Liver (tissue), 9 donors: ENCODE results near the gene TDRD9. TPM values are rescaled to one million over a fixed set of nuclear protein-coding genes. Genes with fewer than 3 reads are reported as not detected.

Experiments
- DNase-seq: peaks from one replicate; pipeline ENCODE4 v3.0.0-alpha.2; 2017; ENCODE audit warnings: low spot score
- H3K27ac ChIP-seq, 2 donors: one replicate each; pipeline ENCODE4 v1.7.0; 2013; ENCODE audit warnings: inconsistent platforms in 2 of 2, low read length in 2 of 2, control low read depth in 1 of 2, low read depth in 1 of 2, mild to moderate bottlenecking in 1 of 2
- H3K27me3 ChIP-seq, 4 donors: one replicate each; pipeline versions ENCODE4 v1.6.1 to v1.7.0; 2013; ENCODE audit warnings: low read length in 3 of 4, inconsistent platforms in 1 of 4, mild to moderate bottlenecking in 1 of 4, moderate library complexity in 1 of 4; ENCODE audit not compliant: control insufficient read depth in 4 of 4, insufficient read depth in 4 of 4
- H3K36me3 ChIP-seq, 4 donors: one replicate each; pipeline versions ENCODE4 v1.6.1 to v1.7.0; 2013; ENCODE audit warnings: low read length in 3 of 4, mild to moderate bottlenecking in 3 of 4, low read depth in 1 of 4, moderate library complexity in 1 of 4; ENCODE audit not compliant: control insufficient read depth in 4 of 4, insufficient read depth in 3 of 4
- H3K4me1 ChIP-seq, 4 donors: one replicate each; pipeline versions ENCODE4 v1.6.1 to v1.7.0; 2013; ENCODE audit warnings: low read length in 3 of 4, mild to moderate bottlenecking in 3 of 4, moderate library complexity in 1 of 4; ENCODE audit not compliant: control insufficient read depth in 4 of 4, insufficient read depth in 4 of 4
- H3K4me3 ChIP-seq, 3 donors: one replicate each; pipeline versions ENCODE4 v1.6.1 to v1.7.0; 2013; ENCODE audit warnings: low read length in 3 of 3, control low read depth in 1 of 3, low read depth in 1 of 3, mild to moderate bottlenecking in 1 of 3
- H3K9ac ChIP-seq, 2 donors: one replicate each; pipeline ENCODE4 v1.7.0; 2013; ENCODE audit warnings: low read length in 2 of 2, mild to moderate bottlenecking in 2 of 2, moderate library complexity in 2 of 2, control low read depth in 1 of 2, low read depth in 1 of 2
- H3K9me3 ChIP-seq, 4 donors: one replicate each; pipeline versions ENCODE4 v1.6.1 to v1.7.0; 2013; ENCODE audit warnings: low read length in 3 of 4; ENCODE audit not compliant: control insufficient read depth in 4 of 4
- FOXA1 ChIP-seq: IDR thresholded peaks from 2 replicates; pipeline ENCODE4 v1.6.1; 2016; ENCODE audit warnings: antibody characterized with exemption
- FOXA2 ChIP-seq: IDR thresholded peaks from 2 replicates; pipeline ENCODE4 v1.6.1; 2016; ENCODE audit warnings: antibody characterized with exemption
- GABPA ChIP-seq, 2 donors: IDR thresholded peaks in 1 of 2; conservative IDR thresholded peaks in 1 of 2; 2 replicates each; pipeline ENCODE4 v1.6.1; 2016; ENCODE audit warnings: antibody characterized with exemption in 2 of 2, mild to moderate bottlenecking in 1 of 2, moderate library complexity in 1 of 2
- HNF4A ChIP-seq, 2 donors: conservative IDR thresholded peaks; 2 replicates each; pipeline ENCODE4 v1.6.1; 2016; ENCODE audit warnings: antibody characterized with exemption in 2 of 2, mild to moderate bottlenecking in 2 of 2
- HNF4G ChIP-seq: IDR thresholded peaks from 2 replicates; pipeline ENCODE4 v1.6.1; 2016; ENCODE audit warnings: antibody characterized with exemption
- JUND ChIP-seq, 2 donors: IDR thresholded peaks; 2 replicates each; pipeline ENCODE4 v1.6.1; 2016; ENCODE audit warnings: antibody characterized with exemption in 2 of 2
- RAD21 ChIP-seq, 2 donors: IDR thresholded peaks; 2 replicates each; pipeline ENCODE4 v1.6.1; 2016; ENCODE audit warnings: antibody characterized with exemption in 2 of 2, mild to moderate bottlenecking in 2 of 2
- RXRA ChIP-seq, 2 donors: IDR thresholded peaks; 2 replicates each; pipeline ENCODE4 v1.6.1; 2017 to 2018; ENCODE audit warnings: antibody characterized with exemption in 2 of 2, mild to moderate bottlenecking in 1 of 2
- TAF1 ChIP-seq: conservative IDR thresholded peaks from 2 replicates; pipeline ENCODE4 v1.6.1; 2016; ENCODE audit warnings: antibody characterized with exemption, mild to moderate bottlenecking
- YY1 ChIP-seq: IDR thresholded peaks from 2 replicates; pipeline ENCODE4 v1.6.1; 2016; ENCODE audit warnings: antibody characterized with exemption, mild to moderate bottlenecking
- WGBS: extraction: QIAGEN DNeasy Blood & Tissue Kit; methylation state at CpG from one replicate; pipeline ENCODE4 v1.1.7; 2013; 5-methylcytosine and 5-hydroxymethylcytosine counted together
- polyA plus RNA-seq, 2 donors: library from polyadenylated mRNA; stranded (reverse) in 1 of 2; unstranded in 1 of 2; fragments of 200-250 nt in 1 of 2; fragments of >200 nt in 1 of 2; fragmentation: Nextera tagmentation in 1 of 2; extraction: Ambion mirVana in 1 of 2; gene quantifications; one replicate each; pipeline versions ENCODE4 v1.2.1 to v1.2.3, GENCODE V29; 2013 to 2015
- total RNA-seq, 2 donors: library from RNA; depleted of rRNA; stranded (reverse); fragments of >200 nt; gene quantifications; one replicate each; pipeline ENCODE4 v1.2.3, GENCODE V29; 2014
- TF ChIP-seq, protein P1 (sequence below): IDR thresholded peaks from 2 replicates; pipeline ENCODE4 v1.6.1; 2016; ENCODE audit warnings: antibody characterized with exemption
- TF ChIP-seq, protein P2 (sequence below): IDR thresholded peaks from 2 replicates; pipeline ENCODE4 v1.6.1; 2016; ENCODE audit warnings: antibody characterized with exemption
- TF ChIP-seq, protein P3 (sequence below): IDR thresholded peaks from 2 replicates; pipeline ENCODE4 v1.6.1; 2016; ENCODE audit warnings: antibody characterized with exemption
- TF ChIP-seq, protein P4 (sequence below): fragments of 150-350 bp; IDR thresholded peaks from 2 replicates; pipeline ENCODE4 v1.5.1; 2017; ENCODE audit warnings: improper control_type of control experiment, low read depth, low read length; ENCODE audit not compliant: missing input control
- TF ChIP-seq, protein P5 (sequence below): IDR thresholded peaks from 2 replicates; pipeline ENCODE4 v1.6.1; 2016; ENCODE audit warnings: antibody characterized with exemption, mild to moderate bottlenecking
- donor health status: healthy.
- donor health status: healthy.
- donor health status: healthy.
- donor health status: healthy.
- donor health status: healthy.

Gene TDRD9
- total and polyA plus RNA-seq, 4 donors, result 0.12 to 1.0 (median 0.46) TPM

DNA sequence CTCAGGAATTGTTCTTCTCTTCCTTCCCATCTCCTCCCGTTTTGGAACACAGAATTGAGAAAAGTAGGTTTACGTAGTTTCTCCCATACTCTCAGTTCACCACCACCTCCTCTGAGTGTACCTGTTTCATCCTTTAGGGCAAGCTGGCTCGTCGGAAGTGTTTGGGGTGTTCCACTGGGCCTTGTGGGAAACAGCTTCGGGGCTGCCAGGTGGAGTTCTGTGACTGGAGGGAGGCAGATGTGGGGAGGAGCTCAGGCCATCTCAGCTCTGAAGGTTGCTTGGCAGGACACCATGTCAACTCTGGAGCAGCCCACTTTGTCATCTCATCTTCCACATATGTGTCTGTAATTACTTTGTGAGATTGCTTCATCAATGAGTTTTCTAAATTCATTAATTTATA, 67.6 kb downstream of the TDRD9 start:
- no peak for DNase-seq
- TF ChIP-seq, protein P1, sequence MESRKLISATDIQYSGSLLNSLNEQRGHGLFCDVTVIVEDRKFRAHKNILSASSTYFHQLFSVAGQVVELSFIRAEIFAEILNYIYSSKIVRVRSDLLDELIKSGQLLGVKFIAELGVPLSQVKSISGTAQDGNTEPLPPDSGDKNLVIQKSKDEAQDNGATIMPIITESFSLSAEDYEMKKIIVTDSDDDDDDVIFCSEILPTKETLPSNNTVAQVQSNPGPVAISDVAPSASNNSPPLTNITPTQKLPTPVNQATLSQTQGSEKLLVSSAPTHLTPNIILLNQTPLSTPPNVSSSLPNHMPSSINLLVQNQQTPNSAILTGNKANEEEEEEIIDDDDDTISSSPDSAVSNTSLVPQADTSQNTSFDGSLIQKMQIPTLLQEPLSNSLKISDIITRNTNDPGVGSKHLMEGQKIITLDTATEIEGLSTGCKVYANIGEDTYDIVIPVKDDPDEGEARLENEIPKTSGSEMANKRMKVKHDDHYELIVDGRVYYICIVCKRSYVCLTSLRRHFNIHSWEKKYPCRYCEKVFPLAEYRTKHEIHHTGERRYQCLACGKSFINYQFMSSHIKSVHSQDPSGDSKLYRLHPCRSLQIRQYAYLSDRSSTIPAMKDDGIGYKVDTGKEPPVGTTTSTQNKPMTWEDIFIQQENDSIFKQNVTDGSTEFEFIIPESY, result no peak
- TF ChIP-seq, protein P2, sequence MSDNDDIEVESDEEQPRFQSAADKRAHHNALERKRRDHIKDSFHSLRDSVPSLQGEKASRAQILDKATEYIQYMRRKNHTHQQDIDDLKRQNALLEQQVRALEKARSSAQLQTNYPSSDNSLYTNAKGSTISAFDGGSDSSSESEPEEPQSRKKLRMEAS, result no peak
- TF ChIP-seq FOXA2 (no peak), HNF4A (conservative IDR thresholded peaks at IDR 0.05) (no peak), TAF1 (no peak), YY1 (no peak), GABPA (IDR thresholded peaks at IDR 0.05 in 1 of 2, conservative IDR thresholded peaks at IDR 0.05 in 1 of 2) (no peak), JUND (IDR thresholded peaks at IDR 0.05) (no peak)
- TF ChIP-seq, protein P3, sequence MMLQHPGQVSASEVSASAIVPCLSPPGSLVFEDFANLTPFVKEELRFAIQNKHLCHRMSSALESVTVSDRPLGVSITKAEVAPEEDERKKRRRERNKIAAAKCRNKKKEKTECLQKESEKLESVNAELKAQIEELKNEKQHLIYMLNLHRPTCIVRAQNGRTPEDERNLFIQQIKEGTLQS, result no peak
- TF ChIP-seq, protein P4, sequence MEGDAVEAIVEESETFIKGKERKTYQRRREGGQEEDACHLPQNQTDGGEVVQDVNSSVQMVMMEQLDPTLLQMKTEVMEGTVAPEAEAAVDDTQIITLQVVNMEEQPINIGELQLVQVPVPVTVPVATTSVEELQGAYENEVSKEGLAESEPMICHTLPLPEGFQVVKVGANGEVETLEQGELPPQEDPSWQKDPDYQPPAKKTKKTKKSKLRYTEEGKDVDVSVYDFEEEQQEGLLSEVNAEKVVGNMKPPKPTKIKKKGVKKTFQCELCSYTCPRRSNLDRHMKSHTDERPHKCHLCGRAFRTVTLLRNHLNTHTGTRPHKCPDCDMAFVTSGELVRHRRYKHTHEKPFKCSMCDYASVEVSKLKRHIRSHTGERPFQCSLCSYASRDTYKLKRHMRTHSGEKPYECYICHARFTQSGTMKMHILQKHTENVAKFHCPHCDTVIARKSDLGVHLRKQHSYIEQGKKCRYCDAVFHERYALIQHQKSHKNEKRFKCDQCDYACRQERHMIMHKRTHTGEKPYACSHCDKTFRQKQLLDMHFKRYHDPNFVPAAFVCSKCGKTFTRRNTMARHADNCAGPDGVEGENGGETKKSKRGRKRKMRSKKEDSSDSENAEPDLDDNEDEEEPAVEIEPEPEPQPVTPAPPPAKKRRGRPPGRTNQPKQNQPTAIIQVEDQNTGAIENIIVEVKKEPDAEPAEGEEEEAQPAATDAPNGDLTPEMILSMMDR, result no peak
- no peaks in the 10 kb centered on the region for H3K9me3 ChIP-seq
- no peak overlapping the region for H3K27ac ChIP-seq
- peaks cover 0 to 5% (median 0%) of the 10 kb centered on the region in 4 donors for H3K4me1 ChIP-seq
- no peaks in the 10 kb centered on the region for H3K36me3 ChIP-seq
- no peak overlapping the region for H3K9ac ChIP-seq
- WGBS, result 79% methylated on average over 5 of the region's 5 CpGs
- H3K27me3 ChIP-seq, result no peaks in the 10 kb centered on the region
- no peak overlapping the region for H3K4me3 ChIP-seq

DNA sequence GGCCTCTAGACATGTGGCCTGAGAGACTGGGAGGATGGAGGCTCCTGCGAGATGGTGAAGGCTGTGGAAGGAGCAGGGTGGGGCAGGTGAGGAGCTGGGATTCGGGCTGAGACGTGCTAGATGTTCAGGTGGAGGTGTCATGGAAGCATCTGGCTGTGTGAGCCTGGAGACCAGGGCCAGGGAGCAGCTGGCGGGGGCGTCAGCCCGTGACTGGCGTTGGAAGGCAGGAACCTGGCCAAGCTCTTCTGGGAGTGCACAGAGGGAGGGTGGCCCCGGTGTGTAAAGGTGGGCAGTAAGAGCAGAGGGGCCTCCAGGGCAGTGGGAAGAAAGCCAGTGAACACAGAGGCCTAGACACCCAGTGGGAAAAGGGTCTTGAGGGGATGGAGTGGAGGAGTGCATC, 69.1 kb downstream of the TDRD9 start:
- 79% methylated on average over 8 of the region's 8 CpGs for WGBS
- H3K36me3 ChIP-seq, result no peaks in the 10 kb centered on the region
- no peaks in the 10 kb centered on the region for H3K9me3 ChIP-seq
- no peak for DNase-seq
- H3K4me3 ChIP-seq, result no peak overlapping the region
- TF ChIP-seq RXRA (IDR thresholded peaks at IDR 0.05), result no peak
- no peak for TF ChIP-seq HNF4A (conservative IDR thresholded peaks at IDR 0.05)
- TF ChIP-seq, protein P2, result no peak
- TF ChIP-seq, protein P3, result no peak
- TF ChIP-seq JUND (IDR thresholded peaks at IDR 0.05), result no peak
- peaks cover 0 to 5% (median 0%) of the 10 kb centered on the region in 4 donors for H3K4me1 ChIP-seq
- no peaks in the 10 kb centered on the region for H3K27me3 ChIP-seq
- H3K9ac ChIP-seq, result no peak overlapping the region
- H3K27ac ChIP-seq, result no peak overlapping the region

DNA sequence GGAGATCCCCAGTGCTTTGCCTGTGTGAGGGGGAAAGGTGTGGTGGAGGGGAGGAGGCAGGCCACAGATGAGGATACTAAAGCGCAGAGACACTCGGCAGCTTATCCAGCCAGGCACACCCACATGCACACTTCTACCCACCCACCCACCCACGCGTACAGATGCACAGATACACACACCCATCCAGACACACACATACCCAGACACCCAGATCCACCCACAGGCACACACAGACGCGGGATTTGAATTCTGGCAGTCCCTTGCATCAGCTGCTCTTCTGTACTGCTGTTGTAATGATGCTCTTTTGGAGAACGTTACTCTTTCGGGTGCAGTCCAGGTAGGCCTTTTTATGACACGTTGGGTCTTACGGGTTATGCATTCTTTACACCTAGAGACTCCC, 69.8 kb downstream of the TDRD9 start:
- H3K9me3 ChIP-seq, result no peaks in the 10 kb centered on the region
- no peak overlapping the region for H3K4me3 ChIP-seq
- DNase-seq, result no peak
- H3K9ac ChIP-seq, result no peak overlapping the region
- H3K36me3 ChIP-seq, result no peaks in the 10 kb centered on the region
- TF ChIP-seq, protein P5, sequence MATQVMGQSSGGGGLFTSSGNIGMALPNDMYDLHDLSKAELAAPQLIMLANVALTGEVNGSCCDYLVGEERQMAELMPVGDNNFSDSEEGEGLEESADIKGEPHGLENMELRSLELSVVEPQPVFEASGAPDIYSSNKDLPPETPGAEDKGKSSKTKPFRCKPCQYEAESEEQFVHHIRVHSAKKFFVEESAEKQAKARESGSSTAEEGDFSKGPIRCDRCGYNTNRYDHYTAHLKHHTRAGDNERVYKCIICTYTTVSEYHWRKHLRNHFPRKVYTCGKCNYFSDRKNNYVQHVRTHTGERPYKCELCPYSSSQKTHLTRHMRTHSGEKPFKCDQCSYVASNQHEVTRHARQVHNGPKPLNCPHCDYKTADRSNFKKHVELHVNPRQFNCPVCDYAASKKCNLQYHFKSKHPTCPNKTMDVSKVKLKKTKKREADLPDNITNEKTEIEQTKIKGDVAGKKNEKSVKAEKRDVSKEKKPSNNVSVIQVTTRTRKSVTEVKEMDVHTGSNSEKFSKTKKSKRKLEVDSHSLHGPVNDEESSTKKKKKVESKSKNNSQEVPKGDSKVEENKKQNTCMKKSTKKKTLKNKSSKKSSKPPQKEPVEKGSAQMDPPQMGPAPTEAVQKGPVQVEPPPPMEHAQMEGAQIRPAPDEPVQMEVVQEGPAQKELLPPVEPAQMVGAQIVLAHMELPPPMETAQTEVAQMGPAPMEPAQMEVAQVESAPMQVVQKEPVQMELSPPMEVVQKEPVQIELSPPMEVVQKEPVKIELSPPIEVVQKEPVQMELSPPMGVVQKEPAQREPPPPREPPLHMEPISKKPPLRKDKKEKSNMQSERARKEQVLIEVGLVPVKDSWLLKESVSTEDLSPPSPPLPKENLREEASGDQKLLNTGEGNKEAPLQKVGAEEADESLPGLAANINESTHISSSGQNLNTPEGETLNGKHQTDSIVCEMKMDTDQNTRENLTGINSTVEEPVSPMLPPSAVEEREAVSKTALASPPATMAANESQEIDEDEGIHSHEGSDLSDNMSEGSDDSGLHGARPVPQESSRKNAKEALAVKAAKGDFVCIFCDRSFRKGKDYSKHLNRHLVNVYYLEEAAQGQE, result no peak
- TF ChIP-seq YY1 (no peak), FOXA2 (no peak), RAD21 (IDR thresholded peaks at IDR 0.05) (no peak), HNF4G (no peak), GABPA (IDR thresholded peaks at IDR 0.05 in 1 of 2, conservative IDR thresholded peaks at IDR 0.05 in 1 of 2) (no peak), TAF1 (no peak), FOXA1 (no peak)
- TF ChIP-seq, protein P1, result no peak
- no peak overlapping the region for H3K27ac ChIP-seq
- WGBS, result 90% methylated on average over 10 of the region's 10 CpGs
- H3K27me3 ChIP-seq, result no peaks in the 10 kb centered on the region
- H3K4me1 ChIP-seq, result peaks cover 0 to 5% (median 0%) of the 10 kb centered on the region in 4 donors
